Smooth muscle cell (in vitro differentiated cells): ENCODE data around the gene NKAIN4. TPM values are rescaled to one million over a fixed set of nuclear protein-coding genes. Genes with fewer than 3 reads are reported as not detected.

Source experiments
- DNase-seq: peaks from one replicate; lab custom pipeline; 2025; ENCODE audit not compliant: unreplicated experiment; lab: John Stamatoyannopoulos, UW
- H2AFZ ChIP-seq: fragments of 200-600 bp; sonication (generic); 2 replicates; pipeline ENCODE4 v1.6.0; 2016; ENCODE audit warnings: antibody characterized with exemption, low read depth, mild to moderate bottlenecking
- H3F3A ChIP-seq: fragments of 200-600 bp; sonication (generic); 2 replicates; pipeline ENCODE4 v1.6.0; 2017; ENCODE audit warnings: antibody characterized with exemption, low read depth
- H3K27ac ChIP-seq: fragments of 200-600 bp; sonication (generic); 2 replicates; pipeline ENCODE4 v1.5.1; 2016; ENCODE audit warnings: low read depth, mild to moderate bottlenecking
- H3K27me3 ChIP-seq: fragments of 200-600 bp; sonication (generic); 2 replicates; pipeline ENCODE4 v1.6.1; 2016; ENCODE audit warnings: low read depth, mild to moderate bottlenecking
- H3K36me3 ChIP-seq: fragments of 200-600 bp; sonication (generic); 2 replicates; pipeline ENCODE4 v1.5.1; 2016; ENCODE audit warnings: low read depth
- H3K4me1 ChIP-seq: fragments of 200-600 bp; sonication (generic); 2 replicates; pipeline ENCODE4 v1.5.1; 2016; ENCODE audit warnings: low read depth
- H3K4me2 ChIP-seq: fragments of 200-600 bp; sonication (generic); 2 replicates; pipeline ENCODE4 v1.6.0; 2016; ENCODE audit warnings: mild to moderate bottlenecking
- H3K4me3 ChIP-seq: fragments of 200-600 bp; sonication (generic); 2 replicates; pipeline ENCODE4 v1.5.1; 2016; ENCODE audit warnings: mild to moderate bottlenecking
- H3K79me2 ChIP-seq: fragments of 200-600 bp; sonication (generic); 2 replicates; pipeline ENCODE4 v1.6.0; 2016; ENCODE audit warnings: low read depth, mild to moderate bottlenecking
- H3K9ac ChIP-seq: fragments of 200-600 bp; sonication (generic); 2 replicates; pipeline ENCODE4 v1.6.0; 2016; ENCODE audit warnings: low read depth
- H3K9me3 ChIP-seq: fragments of 200-600 bp; sonication (generic); replicated peaks from 2 replicates; pipeline ENCODE4 v1.5.1; 2016; ENCODE audit warnings: low read depth
- H4K20me1 ChIP-seq: fragments of 200-600 bp; sonication (generic); 2 replicates; pipeline ENCODE4 v1.6.0; 2016; ENCODE audit warnings: low read depth
- CTCF ChIP-seq: fragments of 200-600 bp; sonication (generic); IDR thresholded peaks from 2 replicates; pipeline ENCODE4 v1.5.1; 2017; ENCODE audit warnings: borderline replicate concordance, mild to moderate bottlenecking, antibody characterized with exemption; ENCODE audit not compliant: insufficient read depth, poor library complexity, severe bottlenecking
- WGBS: methylation state at CpG from one replicate; pipeline ENCODE4 v1.1.7; 2016; ENCODE audit warnings: low lambda C conversion rate; 5-methylcytosine and 5-hydroxymethylcytosine counted together
- polyA plus RNA-seq: library from polyadenylated mRNA; unstranded; fragments of >200 nt; fragmentation: Nextera tagmentation; extraction: Ambion mirVana; gene quantifications from 2 replicates; pipeline ENCODE4 v1.2.1, GENCODE V29; 2016
- total RNA-seq: library from RNA; depleted of rRNA; stranded (reverse); fragments of >200 nt; gene quantifications from 2 replicates; pipeline ENCODE4 v1.2.3, GENCODE V29; 2014

NKAIN4 gene
- total and polyA plus RNA-seq, 2 experiments from 2014 or later, result 19.8 to 50.0 TPM

- Histone ChIP-seq H3K79me2 (no peaks in the 10 kb centered on the region), H3K9me3 (no peaks in the 10 kb centered on the region), H3F3A (peaks cover 5% of the 10 kb centered on the region), H2AFZ (no peak overlapping the region), H3K36me3 (peaks cover 6% of the 10 kb centered on the region), H3K27ac (no peak overlapping the region), H3K27me3 (no peaks in the 10 kb centered on the region), H4K20me1 (peaks cover 82% of the 10 kb centered on the region), H3K4me3 (no peak overlapping the region), H3K9ac (no peak overlapping the region), H3K4me2 (no peak overlapping the region), H3K4me1 (peaks cover 3% of the 10 kb centered on the region)
- DNase-seq, result no peak
- TF ChIP-seq CTCF, result no peak
- 95% methylated on average over 25 of the region's 25 CpGs for WGBS
Observed at GRCh38 chr20:63289311-63290135, 35.3 kb upstream of the NKAIN4 start.

DNA sequence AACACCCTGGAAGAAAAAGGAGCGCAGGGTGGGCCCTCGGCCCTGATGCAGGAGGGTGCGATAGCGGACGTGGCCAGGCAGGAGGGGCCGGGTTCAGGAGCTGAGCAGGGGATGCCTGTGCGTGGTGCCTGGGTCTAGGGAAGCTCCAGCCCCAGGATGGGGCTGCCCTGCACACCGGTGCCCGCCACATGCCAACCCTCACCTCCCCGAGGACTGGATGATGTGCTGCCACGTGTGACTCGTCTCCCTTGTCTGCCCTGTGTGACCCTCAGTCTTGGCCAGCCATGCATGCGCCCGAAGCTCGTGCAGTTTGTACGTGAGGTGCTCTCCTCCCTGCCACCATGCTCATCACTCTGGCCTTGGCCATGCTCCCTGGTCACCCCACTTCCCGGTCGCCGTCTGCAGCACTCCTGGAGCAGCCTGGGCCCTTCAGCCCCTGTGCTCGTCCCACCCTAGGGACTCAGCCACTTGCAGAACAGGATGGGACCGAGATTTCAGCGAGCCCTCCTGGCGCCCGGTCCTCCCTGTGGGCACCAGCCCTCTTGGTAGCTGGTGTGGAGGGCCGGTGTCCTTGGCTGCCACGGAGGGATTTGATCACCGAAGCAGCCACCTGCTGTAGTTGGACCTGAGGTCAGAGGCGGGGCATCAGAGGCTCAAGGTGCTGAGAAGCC lies 34.5 kb upstream of the NKAIN4 start:
- no peak overlapping the region for H3K9ac ChIP-seq
- H3F3A ChIP-seq, result peaks cover 5% of the 10 kb centered on the region
- no peak for TF ChIP-seq CTCF
- H3K27ac ChIP-seq, result no peak overlapping the region
- H2AFZ ChIP-seq, result no peak overlapping the region
- no peaks in the 10 kb centered on the region for H3K9me3 ChIP-seq
- H4K20me1 ChIP-seq, result peaks cover 90% of the 10 kb centered on the region
- H3K27me3 ChIP-seq, result no peaks in the 10 kb centered on the region
- 95% methylated on average over 28 of the region's 28 CpGs for WGBS
- H3K4me1 ChIP-seq, result peaks cover 3% of the 10 kb centered on the region
- H3K36me3 ChIP-seq, result peaks cover 6% of the 10 kb centered on the region
- H3K4me3 ChIP-seq, result no peak overlapping the region
- DNase-seq, result no peak
- H3K4me2 ChIP-seq, result no peak overlapping the region
- no peaks in the 10 kb centered on the region for H3K79me2 ChIP-seq

DNA sequence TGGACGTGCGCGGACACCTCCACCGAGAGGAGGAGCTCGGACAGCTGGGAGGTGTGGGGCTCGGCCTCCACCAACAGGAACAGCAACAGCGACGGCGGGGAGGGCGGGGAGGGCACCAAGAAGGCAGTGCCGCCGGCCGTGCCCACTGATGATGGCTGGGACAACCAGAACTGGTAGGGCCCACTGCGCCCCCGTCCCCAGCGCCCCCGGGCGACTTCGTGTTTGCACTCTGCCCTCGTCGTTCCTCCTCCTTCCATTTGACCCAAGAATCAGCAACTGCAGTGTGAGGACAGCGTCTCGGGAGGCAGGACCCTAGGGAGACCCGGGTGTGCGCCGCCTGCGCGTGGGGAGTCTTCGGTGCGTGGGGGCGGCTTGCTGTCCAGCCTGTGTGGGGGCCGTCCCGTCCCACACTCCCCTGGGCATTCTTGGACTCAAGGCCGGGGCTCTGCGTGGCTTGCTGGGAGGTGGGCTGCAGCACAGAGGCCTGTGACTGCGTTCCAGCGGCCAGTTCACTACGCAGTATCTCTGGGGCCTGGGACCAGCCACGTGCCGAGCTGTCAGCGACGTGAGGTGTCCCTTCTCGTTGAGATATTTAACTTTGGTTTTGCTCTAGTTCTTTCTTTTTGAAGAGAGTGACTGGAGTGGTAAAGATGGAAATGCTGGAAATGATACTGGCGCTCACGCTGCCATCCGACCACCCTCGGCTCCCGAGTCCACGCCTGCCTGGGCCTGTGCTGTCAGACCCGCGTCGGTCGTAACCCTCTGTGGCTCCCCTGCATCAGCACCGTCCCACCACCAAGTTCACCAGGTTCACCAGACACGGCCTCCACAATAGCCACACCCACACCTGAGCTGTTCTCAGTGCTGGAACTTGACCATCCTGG lies 33.7 kb upstream of the NKAIN4 start:
- no peak overlapping the region for H3K27ac ChIP-seq
- no peak for DNase-seq
- H4K20me1 ChIP-seq, result peaks cover 94% of the 10 kb centered on the region
- TF ChIP-seq CTCF, result no peak
- no peaks in the 10 kb centered on the region for H3K9me3 ChIP-seq
- no peak overlapping the region for H2AFZ ChIP-seq
- peaks cover 5% of the 10 kb centered on the region for H3F3A ChIP-seq
- no peaks in the 10 kb centered on the region for H3K27me3 ChIP-seq
- no peaks in the 10 kb centered on the region for H3K79me2 ChIP-seq
- H3K9ac ChIP-seq, result no peak overlapping the region
- no peak overlapping the region for H3K4me2 ChIP-seq
- H3K4me3 ChIP-seq, result no peak overlapping the region
- 97% methylated on average over 42 of the region's 55 CpGs for WGBS
- peaks cover 6% of the 10 kb centered on the region for H3K36me3 ChIP-seq
- peaks cover 3% of the 10 kb centered on the region for H3K4me1 ChIP-seq
